GM21619 (cell line): ENCODE results near the gene FBXL7.
"Not testable (repeated sequence)": the region's sequence is repeated elsewhere in the genome, so short reads cannot be mapped to it uniquely, and the experiment has no call there.

Source experiments
- ATAC-seq: cut with Tn5 transposase; IDR thresholded peaks from one replicate; pipeline ENCODE4 v1.9.1; 2021; ENCODE audit not compliant: unreplicated experiment

Gene FBXL7

DNA sequence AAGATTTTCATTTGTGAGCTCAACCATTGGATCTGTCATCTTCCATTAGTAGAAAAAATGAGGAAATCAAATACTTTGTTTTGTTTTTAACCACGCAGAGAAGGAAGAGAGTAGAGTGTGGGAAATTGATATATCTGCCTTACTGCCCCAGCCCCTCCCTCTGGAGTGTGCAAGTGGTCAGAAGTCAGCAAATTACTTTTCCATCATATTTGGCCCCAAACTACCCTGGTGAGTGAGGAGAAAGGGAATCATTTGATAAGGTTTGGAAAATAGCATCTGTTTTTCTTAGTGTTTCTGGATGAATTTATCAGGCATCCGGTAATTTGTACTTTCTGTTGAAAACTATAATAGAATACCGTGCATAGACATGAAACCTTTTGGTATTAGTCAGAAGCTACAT, 352.2 kb downstream of the FBXL7 start:
- no peak for ATAC-seq

- ATAC-seq = no peak
Measured at GRCh38 chr5:15852949-15853348, 353.0 kb downstream of the FBXL7 start.

DNA sequence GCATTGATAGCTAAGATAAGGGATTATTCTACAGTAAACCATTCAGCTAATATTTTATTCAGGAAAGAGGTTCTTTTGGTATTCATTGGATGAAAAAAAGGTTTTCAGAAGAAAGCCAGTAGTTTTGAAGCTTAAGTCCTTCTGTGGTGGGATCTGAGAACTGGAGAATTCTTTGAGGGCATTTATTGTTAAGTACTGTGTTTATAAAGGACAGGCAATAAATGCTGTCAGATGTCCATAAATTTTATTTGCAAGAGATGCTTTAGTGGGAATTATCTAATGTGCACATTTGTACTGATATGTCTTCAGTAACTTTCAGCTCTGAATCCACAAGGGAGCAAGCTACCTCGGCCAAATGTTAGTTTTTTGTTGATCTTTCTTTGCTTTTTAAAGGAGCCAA, 358.3 kb downstream of the FBXL7 start:
- ATAC-seq = no peak

DNA sequence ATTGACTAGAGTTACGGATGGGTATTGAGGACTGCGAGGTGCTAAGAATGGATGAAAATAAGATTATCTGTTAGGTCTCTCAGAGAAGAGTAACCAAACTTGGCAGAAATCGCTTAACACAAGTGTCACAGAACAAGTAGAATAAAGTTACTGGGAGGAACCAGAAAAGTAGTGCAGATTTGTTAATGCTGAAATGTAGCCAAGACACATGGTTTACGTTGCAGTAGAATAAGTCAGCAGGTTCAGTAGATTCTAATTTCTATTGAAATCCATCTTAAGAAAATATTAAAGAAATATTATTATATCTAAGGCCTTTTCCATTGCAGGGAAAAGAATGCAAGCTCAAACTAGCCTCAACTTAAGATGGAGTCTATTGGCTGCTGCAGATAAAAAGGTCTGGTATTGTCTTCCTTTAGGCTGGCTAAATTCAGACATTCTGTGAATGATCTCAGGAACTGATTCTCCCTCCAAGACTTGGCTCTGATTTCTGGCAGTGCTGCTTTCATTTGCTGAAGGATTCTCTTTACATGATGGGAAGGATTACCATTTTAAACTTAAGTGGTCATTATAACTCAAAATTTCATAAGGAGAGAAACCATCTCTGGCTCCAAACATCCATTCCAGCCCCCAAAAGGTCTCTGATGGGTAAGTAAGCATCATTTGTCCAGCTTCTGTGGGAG, 364.7 kb downstream of the FBXL7 start:
- ATAC-seq = no peak

GRCh38 chr5:15872259-15872658, 372.3 kb downstream of the FBXL7 start:
- ATAC-seq = not testable (repeated sequence)

DNA sequence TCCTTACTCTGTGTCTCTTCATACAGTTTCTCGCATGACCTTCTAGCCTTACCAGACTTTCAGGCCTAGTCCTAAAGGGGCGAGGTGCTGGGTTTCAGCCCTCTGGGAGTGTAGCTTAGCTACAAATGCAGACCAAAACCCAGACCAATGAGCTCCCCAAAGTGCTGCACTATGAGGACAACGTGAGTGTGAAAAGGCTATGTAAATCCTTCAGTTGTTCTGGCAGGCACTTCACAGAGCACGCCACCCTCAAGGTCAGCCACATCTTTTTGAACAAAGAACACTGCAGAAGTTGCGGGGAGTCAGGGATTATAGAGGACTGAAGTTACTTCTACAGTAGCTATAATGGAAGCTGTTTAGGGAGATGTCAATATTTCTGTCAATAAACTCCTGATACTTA, 377.9 kb downstream of the FBXL7 start:
- ATAC-seq = no peak

DNA sequence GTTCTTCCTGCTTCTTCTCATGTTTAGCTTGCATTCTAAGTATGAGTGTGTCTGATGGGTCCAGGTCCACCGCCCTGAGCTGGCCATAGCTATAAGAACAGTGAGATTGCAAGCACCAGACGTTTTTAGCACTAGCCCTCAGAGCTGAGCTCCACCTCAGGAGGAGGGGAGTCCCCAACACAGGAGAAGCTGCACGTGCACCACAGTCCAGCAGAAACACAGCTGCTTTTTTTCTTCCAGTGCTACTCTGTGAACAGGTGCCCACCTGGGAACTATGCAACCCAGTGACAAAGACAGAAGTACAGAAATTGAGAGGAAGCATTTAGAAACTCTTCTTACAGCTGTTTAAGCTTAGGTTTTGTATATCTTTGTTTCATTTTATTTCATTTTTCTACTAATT, 380.2 kb downstream of the FBXL7 start:
- no peak for ATAC-seq

DNA sequence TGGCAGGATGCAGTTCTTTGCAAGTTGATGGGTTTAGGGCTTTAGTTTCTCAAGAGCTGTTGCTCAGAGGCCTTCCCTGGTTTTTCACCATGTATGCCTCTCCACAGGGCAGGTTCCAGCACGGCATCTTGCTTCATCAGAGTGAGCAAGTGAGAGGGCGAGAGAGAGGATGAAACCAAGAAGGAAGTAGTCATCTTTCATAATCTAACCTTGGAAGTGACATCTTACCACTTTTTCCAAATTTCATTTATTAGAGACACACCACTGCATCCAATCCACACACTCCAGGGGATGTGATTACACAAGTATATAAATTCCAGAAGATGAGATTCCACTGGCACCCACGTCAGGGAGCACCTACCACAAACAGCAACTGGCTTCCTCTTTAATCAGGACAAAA, 385.2 kb downstream of the FBXL7 start:
- no peak for ATAC-seq

DNA sequence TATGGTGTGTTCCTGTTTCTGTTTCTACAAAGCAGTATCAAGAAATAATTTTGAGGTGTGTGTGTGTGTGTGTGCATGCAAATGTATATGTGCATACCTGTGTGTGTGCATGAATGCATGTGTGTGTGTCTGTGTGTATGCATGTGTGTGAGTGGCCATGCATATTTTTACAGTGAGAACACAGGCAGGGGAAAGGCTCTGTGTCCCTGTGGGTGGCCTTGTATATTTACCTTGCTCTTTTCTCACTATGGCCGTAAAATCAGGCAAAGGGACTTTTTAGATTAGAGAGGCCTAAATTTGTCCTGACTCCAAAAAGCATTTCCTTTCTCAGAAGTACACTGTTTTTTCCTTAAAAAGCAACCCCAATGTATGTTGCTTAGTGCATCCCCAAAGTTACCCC, 386.2 kb downstream of the FBXL7 start:
- no peak for ATAC-seq

GRCh38 chr5:15887093-15887492, 387.1 kb downstream of the FBXL7 start:
- no peak for ATAC-seq

DNA sequence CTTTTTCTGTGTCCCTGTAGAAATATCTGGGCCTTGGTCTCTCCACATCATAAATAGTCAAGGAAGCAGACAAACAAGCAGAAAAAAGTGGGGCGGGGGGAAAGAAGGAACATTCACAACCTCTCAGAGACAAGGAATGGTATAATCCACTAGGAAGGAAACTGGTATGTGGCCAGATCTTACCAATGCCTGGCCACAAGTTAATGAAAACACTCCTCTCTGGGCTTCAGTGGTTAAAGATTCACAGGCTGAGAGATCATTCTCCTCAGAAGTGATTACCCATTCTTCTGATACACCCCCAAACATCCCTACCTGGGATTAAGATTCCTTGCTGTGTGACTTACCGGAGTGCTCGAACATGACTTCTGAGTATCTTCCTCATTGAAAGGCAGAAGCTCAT, 389.0 kb downstream of the FBXL7 start:
- ATAC-seq = no peak

- no peak for ATAC-seq
Measured at GRCh38 chr5:15893866-15894265, 393.9 kb downstream of the FBXL7 start.

GRCh38 chr5:15897656-15898055, 397.7 kb downstream of the FBXL7 start:
- ATAC-seq = no peak

DNA sequence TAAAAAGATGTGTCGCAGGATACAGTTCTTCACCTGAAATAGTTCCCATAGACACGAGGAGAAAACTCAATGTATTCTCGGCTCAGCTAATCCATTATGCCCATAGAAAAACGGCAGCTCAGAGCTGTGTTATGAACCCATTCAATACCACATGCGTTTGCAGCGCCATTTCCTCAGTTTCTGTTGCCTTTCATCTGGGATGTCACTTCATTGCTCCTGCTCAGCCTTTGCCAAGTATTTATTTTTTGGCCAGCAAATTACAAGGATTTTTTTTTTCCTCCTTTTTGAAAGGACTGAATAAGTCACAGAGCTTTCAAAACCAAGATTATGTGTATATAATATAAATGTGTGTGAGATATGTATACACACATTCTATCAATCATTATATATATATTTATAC, 398.7 kb downstream of the FBXL7 start:
- no peak for ATAC-seq

GRCh38 chr5:15899481-15899880, 399.5 kb downstream of the FBXL7 start:
- no peak for ATAC-seq

- no peak for ATAC-seq
Measured at GRCh38 chr5:15901151-15901550, 401.2 kb downstream of the FBXL7 start.

DNA sequence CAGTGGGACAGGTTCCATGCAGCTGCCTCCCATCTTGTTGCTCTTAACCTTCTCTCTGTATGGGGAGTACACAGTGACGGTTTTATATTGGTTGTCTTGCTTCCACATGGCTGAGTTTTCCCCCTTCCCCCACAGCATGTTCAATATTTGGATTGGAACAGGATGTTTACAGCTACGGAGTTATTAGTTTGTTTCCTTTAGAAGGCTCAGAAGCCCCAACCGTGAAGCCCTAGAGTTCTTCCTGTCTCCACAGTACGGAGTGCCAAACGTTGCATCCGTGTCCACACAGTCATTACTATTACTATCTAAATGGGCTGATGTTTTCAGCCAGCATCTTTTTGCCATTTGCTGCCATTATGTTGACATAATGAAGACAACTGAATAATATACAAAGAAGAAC, 402.1 kb downstream of the FBXL7 start:
- ATAC-seq = no peak

GRCh38 chr5:15904899-15905830, 405.2 kb downstream of the FBXL7 start:
- ATAC-seq = no peak

- ATAC-seq = no peak
Measured at GRCh38 chr5:15914638-15915037, 414.7 kb downstream of the FBXL7 start.

- no peak for ATAC-seq
Measured at GRCh38 chr5:15926586-15926985, 426.6 kb downstream of the FBXL7 start.

GRCh38 chr5:15927710-15928380, 427.9 kb downstream of the FBXL7 start:
- ATAC-seq = no peak
